ENCODE data around the gene FUT7. TPM values are rescaled to one million over a fixed set of nuclear protein-coding genes. Genes with fewer than 3 reads are reported as not detected.

The FUT7 gene
- total and polyA plus RNA-seq, 2 of the 8 experiments (the other 6 are each of a cell fraction or from before 2014, with no cell fraction given): not detected

- 53% methylated on average over 41 of the region's 72 CpGs; no CpG with 5 or more reads in 1 of the 2 experiments for WGBS, 2 experiments (ENCODE audit: extremely low coverage in 1 of 2, insufficient coverage in 1 of 2, insufficient read length in 1 of 2, insufficient replicate concordance in 2 of 2, low coverage in 1 of 2, low lambda C conversion rate in 2 of 2, missing lambda C conversion rate in 1 of 2)
- Histone ChIP-seq H3K4me3 (ENCODE audit: extremely low read depth in 1 of 4, insufficient read depth in 2 of 4, low read depth in 3 of 4, low read length in 4 of 4) (no peak overlapping the region; a peak in 1 of 8 replicates), H4K8ac (ENCODE audit: extremely low read depth, insufficient read depth, low read length) (no peak overlapping the region; the same call in 1 of the 2 replicates), H3K23ac (ENCODE audit: insufficient read length) (no peak overlapping the region), H2BK12ac (ENCODE audit: low read depth, low read length) (no peak overlapping the region), H3K4ac (replicated peaks; ENCODE audit: insufficient read length, low read depth, low read length) (no peak overlapping the region), H3K23me2 (ENCODE audit: low read depth, low read length) (peaks cover 16% of the 10 kb centered on the region; the same call in 1 of the 2 replicates), H3K18ac (ENCODE audit: extremely low read depth, low read length) (no peak overlapping the region), H4K5ac (ENCODE audit: insufficient read length, low read depth, low read length) (no peak overlapping the region), H2BK20ac (ENCODE audit: low read length) (no peak overlapping the region), H2BK120ac (replicated peaks; ENCODE audit: low read depth, low read length) (no peak overlapping the region), H3K14ac (ENCODE audit: insufficient read length) (no peak overlapping the region), H4K20me1 (replicated peaks in 1 of 2; ENCODE audit: control insufficient read depth in 1 of 2, insufficient read depth in 2 of 2, low read length in 2 of 2) (peaks cover 8 to 24% of the 10 kb centered on the region in 2 experiments), H3K56ac (replicated peaks; ENCODE audit: insufficient read length, low read depth, low read length) (no peak overlapping the region), H3K79me1 (ENCODE audit: low read depth, low read length) (peaks cover 8% of the 10 kb centered on the region), H3K27ac (ENCODE audit: low read depth, low read length) (no peak overlapping the region), H2BK15ac (ENCODE audit: low read length) (peak overlapping the region; percentile 81; the same call in 1 of the 2 replicates), H3K36me3 (ENCODE audit: control insufficient read depth in 2 of 4, insufficient read depth in 4 of 4, low read length in 3 of 4) (no peaks in the 10 kb centered on the region), H2AK5ac (ENCODE audit: low read depth, low read length) (no peak overlapping the region), H2AFZ (ENCODE audit: low read length) (no peak overlapping the region), H3K79me2 (ENCODE audit: control insufficient read depth in 1 of 2, insufficient read depth in 2 of 2, low read length in 2 of 2) (peaks cover 0 to 2% of the 10 kb centered on the region in 2 experiments; a peak in 1 of 4 replicates), H4K91ac (replicated peaks; ENCODE audit: insufficient read length, low read length) (no peak overlapping the region), H3K4me2 (ENCODE audit: insufficient read depth in 1 of 2, low read depth in 2 of 2, low read length in 2 of 2) (peak overlapping the region; percentile 32 to 54; a peak in 3 of 4 replicates), H2BK5ac (ENCODE audit: low read depth, low read length) (no peak overlapping the region), H3K4me1 (replicated peaks in 1 of 4; ENCODE audit: control insufficient read depth in 3 of 4, insufficient read depth in 4 of 4, low read length in 3 of 4) (peaks cover 3 to 18% (median 10%) of the 10 kb centered on the region in 4 experiments; a peak in 6 of 7 replicates), H3K9me3 (ENCODE audit: insufficient read depth in 2 of 2, low read depth in 1 of 2, low read length in 1 of 2) (no peaks in the 10 kb centered on the region), H3K27me3 (replicated peaks in 1 of 4; ENCODE audit: control insufficient read depth in 3 of 4, extremely low read depth in 1 of 4, insufficient read depth in 3 of 4, low read length in 3 of 4) (peaks cover 25 to 74% (median 59%) of the 10 kb centered on the region in 4 experiments), H3K9ac (replicated peaks in 1 of 4; ENCODE audit: extremely low read depth in 1 of 4, low read depth in 3 of 4, low read length in 3 of 4) (no peak overlapping the region)
- DNase-seq (ENCODE audit: low read depth in 1 of 2, low spot score in 2 of 2) (no peak), FAIRE-seq (no peak)
- CTCF ChIA-PET (ENCODE audit: partially characterized antibody): interaction anchor here (0.6 to 7.6 kb wide), 20 partner anchors 10 to 854 kb away, joined by 3 to 291 read pairs (median 4); partner anchors contain the start of genes ABCA2, CLIC3, FUT7 and SAPCD2
- POLR2A ChIA-PET (ENCODE audit: partially characterized antibody): interaction anchor here (0.8 to 1.8 kb wide), 4 partner anchors 17 to 192 kb away, joined by 3 to 4 read pairs (median 4); partner anchors contain the start of genes SAPCD2 and TUBB4B
- TF ChIP-seq SIX5 (IDR thresholded peaks at IDR 0.05; ENCODE audit: low read depth, low read length) (no peak), BRCA1 (IDR thresholded peaks at IDR 0.05; ENCODE audit: low read depth, low read length) (no peak), RNF2 (IDR thresholded peaks at IDR 0.05; ENCODE audit: borderline replicate concordance, low read depth, low read length, missing control alignments, poor library complexity, severe bottlenecking) (no peak), SP1 (IDR thresholded peaks at IDR 0.05; ENCODE audit: low read depth, low read length) (no peak), BACH1 (IDR thresholded peaks at IDR 0.05; ENCODE audit: low read length) (no peak), POLR2A (IDR thresholded peaks at IDR 0.05; ENCODE audit: control extremely low read depth in 1 of 2, low read depth in 2 of 2, low read length in 2 of 2) (no peak), TBP (IDR thresholded peaks at IDR 0.05; ENCODE audit: low read depth, low read length) (no peak), SUZ12 (IDR thresholded peaks at IDR 0.05; ENCODE audit: low read length) (no peak), BCL11A (IDR thresholded peaks at IDR 0.05; ENCODE audit: low read depth in 2 of 2, low read length in 2 of 2) (no peak), RBBP5 (IDR thresholded peaks at IDR 0.05; ENCODE audit: borderline replicate concordance, low read depth, low read length) (no peak), CEBPB (IDR thresholded peaks at IDR 0.05; ENCODE audit: low read depth, low read length) (no peak)
Measured at GRCh38 chr9:137048655-137049543, 17.0 kb upstream of the FUT7 start.
